ENCODE data around the gene MICU2.

MICU2 gene

DNA sequence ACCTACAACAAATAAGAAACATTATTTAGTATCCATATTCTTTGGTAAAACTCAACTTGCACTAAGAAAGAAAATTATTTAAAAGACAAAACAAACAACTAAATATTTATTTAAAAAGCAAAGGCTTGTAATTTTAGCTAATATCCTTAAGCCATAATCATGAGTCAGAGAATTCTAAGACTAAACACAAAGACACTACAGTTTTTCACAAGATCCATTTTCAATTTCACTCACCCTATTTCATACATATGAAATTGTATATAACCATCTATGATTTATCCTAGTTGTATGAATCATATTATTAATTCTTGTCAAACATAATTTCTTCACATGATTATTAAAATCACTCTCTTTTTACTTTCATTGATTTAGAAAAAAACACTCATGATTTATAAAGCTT is 64.3 kb downstream of the MICU2 start:
- DNase-seq (ENCODE audit: extremely low read depth, low read depth): no peak

DNA sequence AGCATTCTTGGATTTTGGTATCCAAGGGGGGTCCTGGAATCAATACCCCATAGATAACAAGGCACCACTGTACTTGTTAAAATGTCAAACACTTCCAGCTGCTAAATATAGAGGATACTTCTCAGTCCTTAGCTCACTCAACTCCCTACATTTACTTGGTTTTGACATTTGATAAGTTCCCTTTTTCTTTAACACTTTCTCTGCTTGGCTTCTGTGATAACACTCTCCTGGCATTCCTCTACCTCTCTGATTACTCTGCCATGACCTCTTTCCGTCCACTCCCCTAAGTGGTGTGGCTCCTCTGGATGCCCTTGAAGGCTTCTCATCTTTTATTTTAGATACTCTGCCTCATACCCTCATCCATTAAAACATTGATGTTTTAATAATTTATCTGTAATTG is 65.2 kb downstream of the MICU2 start:
- TF ChIP-seq, protein P1, sequence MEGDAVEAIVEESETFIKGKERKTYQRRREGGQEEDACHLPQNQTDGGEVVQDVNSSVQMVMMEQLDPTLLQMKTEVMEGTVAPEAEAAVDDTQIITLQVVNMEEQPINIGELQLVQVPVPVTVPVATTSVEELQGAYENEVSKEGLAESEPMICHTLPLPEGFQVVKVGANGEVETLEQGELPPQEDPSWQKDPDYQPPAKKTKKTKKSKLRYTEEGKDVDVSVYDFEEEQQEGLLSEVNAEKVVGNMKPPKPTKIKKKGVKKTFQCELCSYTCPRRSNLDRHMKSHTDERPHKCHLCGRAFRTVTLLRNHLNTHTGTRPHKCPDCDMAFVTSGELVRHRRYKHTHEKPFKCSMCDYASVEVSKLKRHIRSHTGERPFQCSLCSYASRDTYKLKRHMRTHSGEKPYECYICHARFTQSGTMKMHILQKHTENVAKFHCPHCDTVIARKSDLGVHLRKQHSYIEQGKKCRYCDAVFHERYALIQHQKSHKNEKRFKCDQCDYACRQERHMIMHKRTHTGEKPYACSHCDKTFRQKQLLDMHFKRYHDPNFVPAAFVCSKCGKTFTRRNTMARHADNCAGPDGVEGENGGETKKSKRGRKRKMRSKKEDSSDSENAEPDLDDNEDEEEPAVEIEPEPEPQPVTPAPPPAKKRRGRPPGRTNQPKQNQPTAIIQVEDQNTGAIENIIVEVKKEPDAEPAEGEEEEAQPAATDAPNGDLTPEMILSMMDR (IDR thresholded peaks at IDR 0.05; ENCODE audit: low read depth, low read length, missing control alignments): no peak
- H3K4me3 ChIP-seq (replicated peaks; ENCODE audit: low read depth, low read length): no peak overlapping the region
- no peak for DNase-seq (ENCODE audit: extremely low read depth, low read depth)

More for the DNA sequence above, 64.3 kb downstream of the MICU2 start:
- TF ChIP-seq, protein P1 (IDR thresholded peaks at IDR 0.05; ENCODE audit: low read depth, low read length, missing control alignments): no peak
- no peak overlapping the region for H3K4me3 ChIP-seq (replicated peaks; ENCODE audit: low read depth, low read length)

DNA sequence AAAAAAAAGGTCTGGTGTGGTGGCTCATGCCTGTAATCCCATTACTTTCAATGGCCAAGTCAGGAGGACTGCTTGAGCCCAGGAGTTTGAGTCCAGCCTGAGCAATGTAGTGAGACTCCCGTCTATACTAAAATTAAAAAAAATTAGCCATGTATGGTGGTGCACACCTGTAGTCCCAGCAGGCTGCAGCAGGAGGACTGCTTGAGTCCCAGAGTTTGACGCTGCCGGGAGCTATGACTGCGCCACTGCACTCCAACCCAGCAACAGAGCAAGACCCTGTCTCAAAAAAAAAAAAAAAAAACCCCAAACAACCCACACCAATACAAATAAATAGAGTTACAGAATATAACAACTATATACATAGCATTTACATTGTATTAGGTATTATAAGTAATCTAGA is 65.7 kb downstream of the MICU2 start:
- no peak overlapping the region for H3K4me3 ChIP-seq (replicated peaks; ENCODE audit: low read depth, low read length)
- no peak for DNase-seq (ENCODE audit: extremely low read depth, low read depth)
- TF ChIP-seq, protein P1 (IDR thresholded peaks at IDR 0.05; ENCODE audit: low read depth, low read length, missing control alignments): no peak

DNA sequence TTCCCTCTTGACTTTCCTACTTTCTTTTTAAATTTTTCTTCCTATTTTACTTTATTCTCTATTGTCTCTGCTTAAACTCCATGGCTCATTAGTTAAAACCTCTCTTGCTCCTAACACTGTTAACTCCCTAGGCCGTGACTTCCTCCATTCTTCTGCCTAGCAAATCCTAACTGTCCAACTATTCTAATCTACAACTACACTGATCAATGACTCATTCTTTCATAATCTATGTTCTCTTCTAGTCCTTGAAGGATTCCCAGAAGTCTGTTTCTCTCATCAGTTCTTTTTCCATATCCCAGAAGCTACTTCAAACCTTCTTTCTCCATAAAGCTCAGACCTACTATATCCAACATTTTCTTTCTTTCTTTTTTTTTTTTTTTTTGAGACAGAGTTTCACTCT is 66.9 kb downstream of the MICU2 start:
- TF ChIP-seq, protein P1 (IDR thresholded peaks at IDR 0.05; ENCODE audit: low read depth, low read length, missing control alignments): no peak
- H3K4me3 ChIP-seq (replicated peaks; ENCODE audit: low read depth, low read length): no peak overlapping the region
- DNase-seq (ENCODE audit: extremely low read depth, low read depth): no peak

DNA sequence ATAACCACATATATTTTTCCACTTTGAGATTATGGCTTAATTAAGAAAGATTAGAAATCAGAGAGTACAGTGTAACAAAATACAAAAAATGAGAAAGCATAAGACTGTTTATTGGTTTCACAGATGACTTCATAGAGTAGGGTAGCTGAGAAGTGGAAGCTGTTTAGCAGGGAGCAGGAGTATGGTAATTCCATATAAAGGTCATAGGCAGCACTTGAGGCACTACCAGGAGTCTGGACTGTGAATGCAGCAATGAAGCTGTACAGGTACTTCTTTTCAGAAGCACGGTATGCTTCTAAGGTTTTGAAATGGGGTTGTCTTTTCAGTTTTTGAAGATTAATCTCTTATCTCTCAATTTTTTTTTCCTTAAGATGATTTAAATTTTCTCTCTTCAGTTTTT is 69.2 kb downstream of the MICU2 start:
- TF ChIP-seq, protein P1 (IDR thresholded peaks at IDR 0.05; ENCODE audit: low read depth, low read length, missing control alignments): no peak
- H3K4me3 ChIP-seq (replicated peaks; ENCODE audit: low read depth, low read length): no peak overlapping the region
- DNase-seq (ENCODE audit: extremely low read depth, low read depth): no peak

DNA sequence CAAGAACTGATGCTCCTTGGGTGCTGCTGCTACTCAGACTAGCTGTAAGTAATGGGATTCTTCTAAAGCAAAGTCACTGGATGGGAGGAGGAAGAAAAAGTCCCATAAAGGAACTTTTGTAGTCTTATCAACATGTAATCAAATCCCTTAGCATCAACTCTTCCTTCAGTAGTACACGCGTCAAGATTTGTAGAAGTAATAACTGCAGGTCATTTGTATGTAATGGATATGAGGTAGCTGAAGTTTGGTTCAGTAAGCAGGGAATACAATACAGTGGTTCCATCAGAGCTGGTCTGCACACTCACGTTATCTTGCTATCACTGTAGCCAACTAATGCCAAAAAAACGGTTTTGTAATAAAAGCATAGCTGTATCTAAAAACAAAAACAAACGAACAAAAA is 72.5 kb downstream of the MICU2 start:
- no peak overlapping the region for H3K4me3 ChIP-seq (replicated peaks; ENCODE audit: low read depth, low read length)
- DNase-seq (ENCODE audit: extremely low read depth, low read depth): no peak
- TF ChIP-seq, protein P1 (IDR thresholded peaks at IDR 0.05; ENCODE audit: low read depth, low read length, missing control alignments): no peak

DNA sequence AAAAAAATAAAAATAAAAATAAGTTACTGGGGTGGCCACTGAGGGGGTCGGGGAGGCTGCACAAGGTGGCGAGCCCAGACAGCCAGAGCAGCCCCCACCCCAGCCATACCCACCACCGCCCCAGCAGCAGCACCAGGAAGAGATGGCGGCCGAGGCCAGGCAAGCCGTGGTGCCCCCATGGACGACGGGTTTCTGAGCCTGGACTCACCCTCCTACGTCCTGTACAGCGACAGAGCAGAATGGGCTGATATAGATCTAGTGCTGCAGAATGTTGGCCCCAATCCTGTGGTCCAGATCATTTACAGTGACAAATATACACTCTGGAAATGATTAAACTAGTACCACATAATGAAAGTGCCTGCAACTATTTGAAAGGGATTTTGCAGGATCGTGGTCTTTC is 73.3 kb downstream of the MICU2 start:
- no peak for DNase-seq (ENCODE audit: extremely low read depth, low read depth)
- no peak overlapping the region for H3K4me3 ChIP-seq (replicated peaks; ENCODE audit: low read depth, low read length)
- TF ChIP-seq, protein P1 (IDR thresholded peaks at IDR 0.05; ENCODE audit: low read depth, low read length, missing control alignments): no peak

Data from HFF-Myc (cell line).